OCI-LY7 (cell line): ENCODE results near the gene PPARGC1A.

ENCODE experiments used
- CTCF ChIP-seq: fragments of 200-600 bp; sonication (generic); conservative IDR thresholded peaks from 2 replicates; pipeline ENCODE4 v1.5.1; 2014; ENCODE audit warnings: mild to moderate bottlenecking, antibody characterized with exemption, low read length, moderate library complexity, mixed read lengths
- EZH2phosphoT487 ChIP-seq: fragments of 200-600 bp; sonication (generic); IDR thresholded peaks from 2 replicates; pipeline ENCODE4 v1.6.1; 2018; ENCODE audit warnings: low read depth, borderline replicate concordance, mild to moderate bottlenecking, mixed run types, antibody characterized with exemption, low read length, moderate library complexity, mixed read lengths

GRCh38 chr4:23788027-23788426 is 101.8 kb downstream of the PPARGC1A start:
- TF ChIP-seq CTCF (no peak), EZH2phosphoT487 (no peak)
